ENCODE results near the gene GJA3.

- TF ChIP-seq, protein P1, sequence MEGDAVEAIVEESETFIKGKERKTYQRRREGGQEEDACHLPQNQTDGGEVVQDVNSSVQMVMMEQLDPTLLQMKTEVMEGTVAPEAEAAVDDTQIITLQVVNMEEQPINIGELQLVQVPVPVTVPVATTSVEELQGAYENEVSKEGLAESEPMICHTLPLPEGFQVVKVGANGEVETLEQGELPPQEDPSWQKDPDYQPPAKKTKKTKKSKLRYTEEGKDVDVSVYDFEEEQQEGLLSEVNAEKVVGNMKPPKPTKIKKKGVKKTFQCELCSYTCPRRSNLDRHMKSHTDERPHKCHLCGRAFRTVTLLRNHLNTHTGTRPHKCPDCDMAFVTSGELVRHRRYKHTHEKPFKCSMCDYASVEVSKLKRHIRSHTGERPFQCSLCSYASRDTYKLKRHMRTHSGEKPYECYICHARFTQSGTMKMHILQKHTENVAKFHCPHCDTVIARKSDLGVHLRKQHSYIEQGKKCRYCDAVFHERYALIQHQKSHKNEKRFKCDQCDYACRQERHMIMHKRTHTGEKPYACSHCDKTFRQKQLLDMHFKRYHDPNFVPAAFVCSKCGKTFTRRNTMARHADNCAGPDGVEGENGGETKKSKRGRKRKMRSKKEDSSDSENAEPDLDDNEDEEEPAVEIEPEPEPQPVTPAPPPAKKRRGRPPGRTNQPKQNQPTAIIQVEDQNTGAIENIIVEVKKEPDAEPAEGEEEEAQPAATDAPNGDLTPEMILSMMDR (IDR thresholded peaks at IDR 0.05; ENCODE audit: borderline replicate concordance, extremely low read depth, low read length, poor library complexity, severe bottlenecking), result no peak
- TF ChIP-seq EZH2 (IDR thresholded peaks at IDR 0.05; ENCODE audit: borderline replicate concordance, low read depth, low read length, severe bottlenecking), result no peak
These were observed 31.9 kb upstream of the GJA3 start, which contains the start of gene GJB2 for GRCh38 chr13:20192836-20193161.
